Measurements from ENCODE around the gene CTR9.

- TF ChIP-seq YY1 (IDR thresholded peaks at IDR 0.05; ENCODE audit: insufficient read depth, insufficient read length) (no peak), SUZ12 (IDR thresholded peaks at IDR 0.05; ENCODE audit: extremely low read depth, insufficient read depth, insufficient read length) (no peak), ZNF274 (IDR thresholded peaks at IDR 0.05; ENCODE audit: low read depth, low read length) (no peak)
Measured at GRCh38 chr11:10720881-10721376, 30.1 kb upstream of the CTR9 start.
